Loucy (cell line): Measurements from ENCODE around the gene MAST4.

Experiments
- CTCF ChIP-seq: fragments of 200-600 bp; sonication (generic); conservative IDR thresholded peaks from 2 replicates; pipeline ENCODE4 v1.5.1; 2014; ENCODE audit warnings: mild to moderate bottlenecking, antibody characterized with exemption, low read length
- EZH2phosphoT487 ChIP-seq: fragments of 200-600 bp; IDR thresholded peaks from 2 replicates; pipeline ENCODE4 v1.6.1; 2018; ENCODE audit warnings: antibody characterized with exemption, mild to moderate bottlenecking, moderate library complexity, borderline replicate concordance

GRCh38 chr5:67010684-67011409, 414.7 kb downstream of the MAST4 start:
- TF ChIP-seq CTCF (no peak), EZH2phosphoT487 (no peak)
